Activated CD8-positive, alpha-beta T cell treated with anti-CD3 and anti-CD28 coated beads for 36 hours (primary cell): ENCODE results near the gene PPP1CA. TPM values are rescaled to one million over a fixed set of nuclear protein-coding genes. Genes with fewer than 3 reads are reported as not detected.

Experiments
- ATAC-seq: fragments of 200-7000 bp; cut with Tn5 transposase; one replicate; pipeline ENCODE4 v1.10.0; 2021; ENCODE audit warnings: mild to moderate bottlenecking, moderate library complexity
- CTCF ChIA-PET: fragments of 350-600 bp; sonication (Branson Sonifier 250); formaldehyde crosslinking; loops from one replicate; lab custom pipeline; 2021; ENCODE audit warnings: antibody characterized with exemption; lab: Charles Lee
- POLR2A ChIA-PET: fragments of 350-600 bp; sonication (Branson Sonifier 250); formaldehyde crosslinking; loops from one replicate; lab custom pipeline; 2021; ENCODE audit warnings: antibody characterized with exemption; lab: Charles Lee
- DNase-seq: peaks from one replicate; pipeline ENCODE4 v3.0.0-alpha.2; 2020
- H3K27ac Mint-ChIP-seq: one replicate; pipeline ENCODE4 v1.8.0; 2021; ENCODE audit warnings: mild to moderate bottlenecking, mixed read lengths
- H3K27me3 Mint-ChIP-seq: one replicate; pipeline ENCODE4 v1.8.0; 2021; ENCODE audit warnings: mixed read lengths
- H3K36me3 Mint-ChIP-seq: one replicate; pipeline ENCODE4 v1.8.0; 2021; ENCODE audit warnings: low read depth, mixed read lengths
- H3K4me1 Mint-ChIP-seq: one replicate; pipeline ENCODE4 v1.8.0; 2021; ENCODE audit warnings: low read depth, mixed read lengths
- H3K4me3 Mint-ChIP-seq: one replicate; pipeline ENCODE4 v1.8.0; 2021; ENCODE audit warnings: mild to moderate bottlenecking, moderate library complexity, mixed read lengths
- H3K9me3 Mint-ChIP-seq: one replicate; pipeline ENCODE4 v1.8.0; 2021; ENCODE audit warnings: mixed read lengths
- intact Hi-C: fragments of 100-400 bp; cut with micrococcal nuclease; formaldehyde crosslinking; loops from one replicate; pipeline ENCODE4 v1.10.0; 2022
- total RNA-seq, 2 experiments: library from RNA; stranded (reverse); gene quantifications; one replicate each; pipeline ENCODE4 v1.2.3, GENCODE V29; 2021
- TF ChIP-seq, protein P1 (sequence below): fragments of 200-600 bp; IDR thresholded peaks from one replicate; pipeline ENCODE4 v1.8.0; 2022; ENCODE audit warnings: antibody characterized with exemption, mild to moderate bottlenecking

Gene PPP1CA
- total RNA-seq, 2 experiments from 2014 or later: 249 to 258 TPM

DNA sequence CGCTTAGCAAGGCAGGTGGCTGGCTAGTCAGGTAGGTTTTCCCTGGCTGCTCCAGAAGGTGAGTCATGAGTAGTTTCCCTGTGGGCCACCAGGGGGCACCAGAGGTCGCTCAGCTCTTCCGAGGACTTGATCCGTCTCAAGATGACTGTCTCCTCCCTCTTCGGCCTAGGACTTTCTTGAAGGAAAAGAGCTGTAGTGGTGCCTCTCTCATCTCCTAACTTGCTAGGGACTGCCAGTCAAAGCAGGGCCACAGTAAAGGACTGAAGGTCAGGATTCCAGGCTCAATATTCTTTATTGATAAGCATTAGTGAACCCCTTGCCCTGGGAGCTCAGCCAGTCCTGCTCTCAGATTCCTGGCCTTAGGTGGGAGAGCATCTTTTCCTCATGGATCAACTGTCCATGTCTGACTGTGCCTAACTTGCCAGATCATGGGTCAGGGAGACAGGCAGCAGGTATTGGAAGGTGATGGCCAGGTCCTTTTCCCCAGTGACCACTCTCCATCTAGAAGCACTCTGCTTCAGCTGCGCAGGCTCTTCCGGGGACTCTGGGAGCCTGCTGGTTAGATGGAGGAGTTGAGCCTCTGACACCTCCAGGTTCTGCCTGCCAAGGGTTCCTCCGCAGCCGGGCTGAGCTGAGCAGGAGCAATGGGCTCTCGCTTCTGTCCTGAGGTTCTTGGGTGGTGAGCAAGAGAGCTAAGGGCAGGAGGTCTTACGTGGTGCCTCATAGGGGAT, 50.2 kb downstream of the PPP1CA start:
- H3K27me3 Mint-ChIP-seq: no peaks in the 10 kb centered on the region
- ATAC-seq: no peak
- H3K27ac Mint-ChIP-seq: peak overlapping the region; percentile 73
- H3K4me1 Mint-ChIP-seq: peaks cover 41% of the 10 kb centered on the region
- DNase-seq: peak; percentile 71
- CTCF ChIA-PET: interaction anchor here (0.7 to 12.1 kb wide), 42 partner anchors 10 to 316 kb away, joined by 3 to 883 read pairs (median 4); partner anchors contain the start of genes AIP, CDK2AP2, CLCF1 and GRK2
- H3K9me3 Mint-ChIP-seq: no peaks in the 10 kb centered on the region
- intact Hi-C loops: no loop called here
- peaks cover 1% of the 10 kb centered on the region for H3K36me3 Mint-ChIP-seq
- TF ChIP-seq, protein P1, sequence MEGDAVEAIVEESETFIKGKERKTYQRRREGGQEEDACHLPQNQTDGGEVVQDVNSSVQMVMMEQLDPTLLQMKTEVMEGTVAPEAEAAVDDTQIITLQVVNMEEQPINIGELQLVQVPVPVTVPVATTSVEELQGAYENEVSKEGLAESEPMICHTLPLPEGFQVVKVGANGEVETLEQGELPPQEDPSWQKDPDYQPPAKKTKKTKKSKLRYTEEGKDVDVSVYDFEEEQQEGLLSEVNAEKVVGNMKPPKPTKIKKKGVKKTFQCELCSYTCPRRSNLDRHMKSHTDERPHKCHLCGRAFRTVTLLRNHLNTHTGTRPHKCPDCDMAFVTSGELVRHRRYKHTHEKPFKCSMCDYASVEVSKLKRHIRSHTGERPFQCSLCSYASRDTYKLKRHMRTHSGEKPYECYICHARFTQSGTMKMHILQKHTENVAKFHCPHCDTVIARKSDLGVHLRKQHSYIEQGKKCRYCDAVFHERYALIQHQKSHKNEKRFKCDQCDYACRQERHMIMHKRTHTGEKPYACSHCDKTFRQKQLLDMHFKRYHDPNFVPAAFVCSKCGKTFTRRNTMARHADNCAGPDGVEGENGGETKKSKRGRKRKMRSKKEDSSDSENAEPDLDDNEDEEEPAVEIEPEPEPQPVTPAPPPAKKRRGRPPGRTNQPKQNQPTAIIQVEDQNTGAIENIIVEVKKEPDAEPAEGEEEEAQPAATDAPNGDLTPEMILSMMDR: peak; percentile 98
- POLR2A ChIA-PET: interaction anchor here (0.6 to 1.9 kb wide), 12 partner anchors 9 to 154 kb away, joined by 3 to 7 read pairs (median 4); partner anchors contain the start of genes PITPNM1, PPP1CA and RAD9A
- peak overlapping the region; percentile 83 for H3K4me3 Mint-ChIP-seq

DNA sequence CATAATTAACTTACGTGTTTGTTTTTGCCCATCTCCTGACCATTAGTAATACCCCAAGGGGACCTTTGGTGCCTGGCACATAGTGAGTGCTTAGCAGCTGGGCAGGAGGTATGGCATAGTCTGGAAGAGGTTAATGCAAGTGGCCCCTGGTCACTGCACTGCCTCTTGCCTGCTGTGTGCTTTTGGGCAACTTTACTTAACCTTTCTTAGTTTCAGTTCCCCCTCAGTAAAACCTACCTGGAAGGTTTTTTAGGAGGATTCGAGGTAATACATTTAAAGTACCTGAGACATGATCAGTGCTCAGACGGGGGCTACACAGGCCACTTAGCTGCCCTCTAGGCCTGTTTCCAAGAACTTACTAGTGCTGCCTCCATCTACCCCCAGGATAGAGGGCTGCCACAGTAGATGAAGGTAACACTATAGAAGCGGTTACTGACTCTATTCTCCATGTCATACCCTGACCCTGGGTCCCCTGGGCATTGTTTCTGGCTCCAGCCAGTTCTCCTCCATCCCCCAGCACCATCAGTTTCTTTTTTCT, 51.7 kb downstream of the PPP1CA start:
- Mint-ChIP-seq H3K36me3 (peaks cover 1% of the 10 kb centered on the region), H3K4me1 (peaks cover 54% of the 10 kb centered on the region), H3K27me3 (no peaks in the 10 kb centered on the region), H3K4me3 (no peak overlapping the region), H3K9me3 (no peaks in the 10 kb centered on the region), H3K27ac (no peak overlapping the region)
- intact Hi-C loops: no loop called here
- ATAC-seq: no peak
- CTCF ChIA-PET: interaction anchor here (0.9 to 12.1 kb wide), 11 partner anchors 8 to 109 kb away, joined by 3 to 883 read pairs (median 4); partner anchors contain the start of genes CLCF1, PPP1CA, RAD9A and SSH3
- TF ChIP-seq, protein P1: no peak
- POLR2A ChIA-PET: interaction anchor here (1.2 to 1.9 kb wide), 2 partner anchors 26 to 31 kb away, joined by 4 to 7 read pairs; no protein-coding TSS in a partner anchor
- no peak for DNase-seq

DNA sequence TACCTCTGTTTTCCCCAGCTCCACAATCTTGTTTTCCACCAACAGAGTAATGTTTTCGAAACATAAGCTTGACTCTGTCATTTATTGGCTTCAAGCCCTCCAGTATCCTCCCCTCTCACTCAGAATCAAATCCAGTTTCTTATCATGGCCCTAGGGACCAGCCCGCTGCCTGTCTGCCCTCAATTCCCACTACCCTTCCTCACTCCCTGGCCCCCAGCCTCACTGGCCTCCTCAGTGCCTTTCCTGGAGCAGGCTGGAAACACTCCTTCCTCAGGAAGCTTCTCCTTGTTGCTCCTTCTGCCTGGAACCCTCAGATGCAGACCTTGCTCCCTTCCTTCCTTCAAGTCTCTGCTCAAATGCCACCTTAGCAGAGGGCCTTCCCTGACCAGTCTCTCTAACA, 52.2 kb downstream of the PPP1CA start:
- H3K9me3 Mint-ChIP-seq: no peaks in the 10 kb centered on the region
- H3K4me1 Mint-ChIP-seq: peaks cover 53% of the 10 kb centered on the region
- CTCF ChIA-PET: interaction anchor here (0.9 to 12.1 kb wide), 10 partner anchors 7 to 96 kb away, joined by 3 to 883 read pairs (median 3); partner anchors contain the start of genes CLCF1 and PPP1CA
- H3K27me3 Mint-ChIP-seq: no peaks in the 10 kb centered on the region
- POLR2A ChIA-PET: interaction anchor here (1.2 kb wide), 1 partner anchor 26 kb away, joined by 4 read pairs; no protein-coding TSS in a partner anchor
- H3K4me3 Mint-ChIP-seq: no peak overlapping the region
- H3K27ac Mint-ChIP-seq: no peak overlapping the region
- no peak for DNase-seq
- intact Hi-C loops: no loop called here
- peaks cover 1% of the 10 kb centered on the region for H3K36me3 Mint-ChIP-seq
- no peak for ATAC-seq
- TF ChIP-seq, protein P1: no peak

DNA sequence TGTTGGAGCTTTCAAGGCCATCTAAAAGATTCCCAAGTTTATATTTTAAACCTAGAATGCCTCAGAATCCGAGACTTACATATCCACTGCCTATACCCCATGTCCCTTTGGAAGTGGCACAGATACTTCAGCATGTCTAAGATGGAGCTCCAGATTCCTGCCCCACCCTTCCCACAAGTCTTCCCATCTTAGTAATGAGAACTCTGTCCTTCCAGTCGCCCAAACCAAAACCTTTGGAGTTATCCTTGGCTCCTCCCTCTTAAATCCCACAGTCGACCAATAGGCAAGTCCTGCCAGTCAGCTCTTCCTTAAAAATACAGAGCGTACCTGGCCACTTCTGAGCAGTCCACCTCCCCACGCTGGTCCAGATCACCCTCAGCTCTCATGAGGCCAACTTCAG, 52.6 kb downstream of the PPP1CA start:
- Mint-ChIP-seq H3K27me3 (no peaks in the 10 kb centered on the region), H3K9me3 (no peaks in the 10 kb centered on the region), H3K27ac (no peak overlapping the region), H3K4me3 (no peak overlapping the region), H3K36me3 (peaks cover 1% of the 10 kb centered on the region), H3K4me1 (peaks cover 53% of the 10 kb centered on the region)
- POLR2A ChIA-PET: interaction anchor here (1.2 kb wide), 1 partner anchor 26 kb away, joined by 4 read pairs; no protein-coding TSS in a partner anchor
- intact Hi-C loops: no loop called here
- no peak for DNase-seq
- ATAC-seq: no peak
- TF ChIP-seq, protein P1: no peak
- CTCF ChIA-PET: interaction anchor here (0.9 to 12.1 kb wide), 10 partner anchors 8 to 95 kb away, joined by 3 to 883 read pairs (median 3); partner anchors contain the start of genes CLCF1 and PPP1CA

Other genes starting within 250 kb of the PPP1CA start
- gene GRK2, start 135.4 kb downstream of the PPP1CA start, total RNA-seq: 100 to 1,000 TPM; 303 to 305 TPM
- 10 to 100 TPM; 75.4 to 78.7 TPM for gene ANKRD13D, start 112.6 kb downstream of the PPP1CA start, total RNA-seq
- 1 to 10 TPM; 7.4 to 9.1 TPM for gene SSH3, start 98.3 kb downstream of the PPP1CA start, total RNA-seq
- gene POLD4, start 48.3 kb downstream of the PPP1CA start, total RNA-seq: 10 to 100 TPM; 34.1 to 36.1 TPM
- under 1 TPM; 0.79 to 0.81 TPM for gene CLCF1, start 28.3 kb downstream of the PPP1CA start, total RNA-seq
- gene RAD9A, start 9.9 kb downstream of the PPP1CA start, total RNA-seq: 10 to 100 TPM; 29.7 to 30.6 TPM
- 100 to 1,000 TPM; 138 to 144 TPM for gene TBC1D10C, start 2.2 kb upstream of the PPP1CA start, total RNA-seq
- gene CARNS1, start 13.8 kb upstream of the PPP1CA start, total RNA-seq: 1 to 10 TPM; 6.2 to 6.9 TPM
- 10 to 100 TPM; 54.8 to 57.4 TPM for gene RPS6KB2, start 26.6 kb upstream of the PPP1CA start, total RNA-seq
- gene PTPRCAP, start 35.8 kb upstream of the PPP1CA start, total RNA-seq: 100 to 1,000 TPM; 107 to 114 TPM
- 100 to 1,000 TPM; 254 to 276 TPM for gene CORO1B, start 41.6 kb upstream of the PPP1CA start, total RNA-seq
- gene GPR152, start 50.9 kb upstream of the PPP1CA start, total RNA-seq: not detected
- 1 to 10 TPM in 1 of 2 experiments, under 1 TPM in 1; 0.83 to 1.4 TPM for gene CABP4, start 53.5 kb upstream of the PPP1CA start, total RNA-seq
- gene TMEM134, start 67.4 kb upstream of the PPP1CA start, total RNA-seq: 10 to 100 TPM; 56.0 to 59.2 TPM
- gene AIP, start 81.2 kb upstream of the PPP1CA start, total RNA-seq: 100 to 1,000 TPM; 145 to 146 TPM
- 10 to 100 TPM; 87.8 to 88.1 TPM for gene PITPNM1, start 103.5 kb upstream of the PPP1CA start, total RNA-seq
- 10 to 100 TPM; 53.5 to 55.5 TPM for gene CDK2AP2, start 106.3 kb upstream of the PPP1CA start, total RNA-seq
- not detected for gene CABP2, start 121.6 kb upstream of the PPP1CA start, total RNA-seq
- gene GSTP1, start 182.0 kb upstream of the PPP1CA start, total RNA-seq: 100 to 1,000 TPM; 467 to 472 TPM
- gene NDUFV1, start 205.1 kb upstream of the PPP1CA start, total RNA-seq: 100 to 1,000 TPM; 315 to 317 TPM
- 10 to 100 TPM; 35.5 to 39.5 TPM for gene NUDT8, start 228.1 kb upstream of the PPP1CA start, total RNA-seq
- gene TBX10, start 237.9 kb upstream of the PPP1CA start, total RNA-seq: not detected
- under 1 TPM; 0.31 to 0.61 TPM for gene ACY3, start 248.9 kb upstream of the PPP1CA start, total RNA-seq